PC-3 (cell line): ENCODE measurements around the gene AGGF1.
A peak's percentile ranks its signal among the peaks of the same experiment; 100 is the strongest.

Source experiments
- EZH2 ChIP-seq: fragments of 300-600 bp; sonication (generic); IDR thresholded peaks from one replicate; pipeline ENCODE4 v1.6.1; 2017; ENCODE audit warnings: antibody characterized with exemption, mild to moderate bottlenecking, low read length; ENCODE audit not compliant: unreplicated experiment
- EZH2phosphoT487 ChIP-seq: fragments of 300-600 bp; sonication (generic); IDR thresholded peaks from 2 replicates; pipeline ENCODE4 v1.6.1; 2018; ENCODE audit warnings: mild to moderate bottlenecking, antibody characterized with exemption, low read length, borderline replicate concordance
- TF ChIP-seq, protein P1 (sequence below): fragments of 300-600 bp; sonication (generic); conservative IDR thresholded peaks from 2 replicates; pipeline ENCODE4 v1.5.1; 2017; ENCODE audit warnings: antibody characterized with exemption, low read depth, mild to moderate bottlenecking, low read length

DNA sequence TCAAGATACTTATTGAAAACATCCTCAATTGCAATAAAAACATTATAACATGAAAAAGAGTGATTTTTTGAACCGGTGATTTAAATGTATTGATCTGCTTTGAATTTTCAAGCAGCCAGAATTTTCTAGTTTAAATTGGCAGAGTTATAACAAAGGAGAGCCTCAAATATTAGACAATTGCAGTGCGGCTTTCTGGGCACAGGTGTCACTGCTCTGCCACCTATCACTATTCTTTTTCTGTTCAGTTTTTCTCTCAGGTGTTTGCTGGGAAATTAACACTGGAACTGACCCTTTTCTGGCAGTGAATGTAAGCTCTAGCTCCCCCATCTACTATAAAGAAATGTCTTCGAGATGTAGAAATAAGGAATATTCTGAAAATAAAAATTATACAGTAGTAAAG, 33.8 kb downstream of the AGGF1 start:
- TF ChIP-seq, protein P1, sequence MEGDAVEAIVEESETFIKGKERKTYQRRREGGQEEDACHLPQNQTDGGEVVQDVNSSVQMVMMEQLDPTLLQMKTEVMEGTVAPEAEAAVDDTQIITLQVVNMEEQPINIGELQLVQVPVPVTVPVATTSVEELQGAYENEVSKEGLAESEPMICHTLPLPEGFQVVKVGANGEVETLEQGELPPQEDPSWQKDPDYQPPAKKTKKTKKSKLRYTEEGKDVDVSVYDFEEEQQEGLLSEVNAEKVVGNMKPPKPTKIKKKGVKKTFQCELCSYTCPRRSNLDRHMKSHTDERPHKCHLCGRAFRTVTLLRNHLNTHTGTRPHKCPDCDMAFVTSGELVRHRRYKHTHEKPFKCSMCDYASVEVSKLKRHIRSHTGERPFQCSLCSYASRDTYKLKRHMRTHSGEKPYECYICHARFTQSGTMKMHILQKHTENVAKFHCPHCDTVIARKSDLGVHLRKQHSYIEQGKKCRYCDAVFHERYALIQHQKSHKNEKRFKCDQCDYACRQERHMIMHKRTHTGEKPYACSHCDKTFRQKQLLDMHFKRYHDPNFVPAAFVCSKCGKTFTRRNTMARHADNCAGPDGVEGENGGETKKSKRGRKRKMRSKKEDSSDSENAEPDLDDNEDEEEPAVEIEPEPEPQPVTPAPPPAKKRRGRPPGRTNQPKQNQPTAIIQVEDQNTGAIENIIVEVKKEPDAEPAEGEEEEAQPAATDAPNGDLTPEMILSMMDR, result peak; percentile 37; the same call in 1 of the 2 replicates
- TF ChIP-seq EZH2 (no peak), EZH2phosphoT487 (no peak)
